Smooth muscle cell (in vitro differentiated cells): ENCODE results near the gene ALPL. TPM values are rescaled to one million over a fixed set of nuclear protein-coding genes. Genes with fewer than 3 reads are reported as not detected.

Experiments
- DNase-seq: peaks from one replicate; lab custom pipeline; 2025; ENCODE audit not compliant: unreplicated experiment; lab: John Stamatoyannopoulos, UW
- H2AFZ ChIP-seq: fragments of 200-600 bp; sonication (generic); 2 replicates; pipeline ENCODE4 v1.6.0; 2016; ENCODE audit warnings: antibody characterized with exemption, low read depth, mild to moderate bottlenecking
- H3F3A ChIP-seq: fragments of 200-600 bp; sonication (generic); 2 replicates; pipeline ENCODE4 v1.6.0; 2017; ENCODE audit warnings: antibody characterized with exemption, low read depth
- H3K27ac ChIP-seq: fragments of 200-600 bp; sonication (generic); 2 replicates; pipeline ENCODE4 v1.5.1; 2016; ENCODE audit warnings: low read depth, mild to moderate bottlenecking
- H3K27me3 ChIP-seq: fragments of 200-600 bp; sonication (generic); 2 replicates; pipeline ENCODE4 v1.6.1; 2016; ENCODE audit warnings: low read depth, mild to moderate bottlenecking
- H3K36me3 ChIP-seq: fragments of 200-600 bp; sonication (generic); 2 replicates; pipeline ENCODE4 v1.5.1; 2016; ENCODE audit warnings: low read depth
- H3K4me1 ChIP-seq: fragments of 200-600 bp; sonication (generic); 2 replicates; pipeline ENCODE4 v1.5.1; 2016; ENCODE audit warnings: low read depth
- H3K4me2 ChIP-seq: fragments of 200-600 bp; sonication (generic); 2 replicates; pipeline ENCODE4 v1.6.0; 2016; ENCODE audit warnings: mild to moderate bottlenecking
- H3K4me3 ChIP-seq: fragments of 200-600 bp; sonication (generic); 2 replicates; pipeline ENCODE4 v1.5.1; 2016; ENCODE audit warnings: mild to moderate bottlenecking
- H3K79me2 ChIP-seq: fragments of 200-600 bp; sonication (generic); 2 replicates; pipeline ENCODE4 v1.6.0; 2016; ENCODE audit warnings: low read depth, mild to moderate bottlenecking
- H3K9ac ChIP-seq: fragments of 200-600 bp; sonication (generic); 2 replicates; pipeline ENCODE4 v1.6.0; 2016; ENCODE audit warnings: low read depth
- H3K9me3 ChIP-seq: fragments of 200-600 bp; sonication (generic); replicated peaks from 2 replicates; pipeline ENCODE4 v1.5.1; 2016; ENCODE audit warnings: low read depth
- H4K20me1 ChIP-seq: fragments of 200-600 bp; sonication (generic); 2 replicates; pipeline ENCODE4 v1.6.0; 2016; ENCODE audit warnings: low read depth
- CTCF ChIP-seq: fragments of 200-600 bp; sonication (generic); IDR thresholded peaks from 2 replicates; pipeline ENCODE4 v1.5.1; 2017; ENCODE audit warnings: borderline replicate concordance, mild to moderate bottlenecking, antibody characterized with exemption; ENCODE audit not compliant: insufficient read depth, poor library complexity, severe bottlenecking
- WGBS: methylation state at CpG from one replicate; pipeline ENCODE4 v1.1.7; 2016; ENCODE audit warnings: low lambda C conversion rate; 5-methylcytosine and 5-hydroxymethylcytosine counted together
- polyA plus RNA-seq: library from polyadenylated mRNA; unstranded; fragments of >200 nt; fragmentation: Nextera tagmentation; extraction: Ambion mirVana; gene quantifications from 2 replicates; pipeline ENCODE4 v1.2.1, GENCODE V29; 2016
- total RNA-seq: library from RNA; depleted of rRNA; stranded (reverse); fragments of >200 nt; gene quantifications from 2 replicates; pipeline ENCODE4 v1.2.3, GENCODE V29; 2014

ALPL gene
- total and polyA plus RNA-seq, 2 experiments from 2014 or later, result 4.6 to 8.3 TPM

- H3K36me3 ChIP-seq, result no peaks in the 10 kb centered on the region
- no peaks in the 10 kb centered on the region for H4K20me1 ChIP-seq
- H3K4me1 ChIP-seq, result peaks cover 3% of the 10 kb centered on the region
- H3K27ac ChIP-seq, result no peak overlapping the region
- no peak overlapping the region for H3K4me2 ChIP-seq
- WGBS, result 83% methylated on average over 14 of the region's 14 CpGs
- no peak overlapping the region for H3K9ac ChIP-seq
- H3K79me2 ChIP-seq, result no peaks in the 10 kb centered on the region
- no peak for DNase-seq
- no peaks in the 10 kb centered on the region for H3F3A ChIP-seq
- H3K27me3 ChIP-seq, result no peaks in the 10 kb centered on the region
- no peak overlapping the region for H3K4me3 ChIP-seq
- H2AFZ ChIP-seq, result no peak overlapping the region
- H3K9me3 ChIP-seq, result no peaks in the 10 kb centered on the region
- TF ChIP-seq CTCF, result no peak
Observed at GRCh38 chr1:21524686-21525339, 15.6 kb downstream of the ALPL start.

DNA sequence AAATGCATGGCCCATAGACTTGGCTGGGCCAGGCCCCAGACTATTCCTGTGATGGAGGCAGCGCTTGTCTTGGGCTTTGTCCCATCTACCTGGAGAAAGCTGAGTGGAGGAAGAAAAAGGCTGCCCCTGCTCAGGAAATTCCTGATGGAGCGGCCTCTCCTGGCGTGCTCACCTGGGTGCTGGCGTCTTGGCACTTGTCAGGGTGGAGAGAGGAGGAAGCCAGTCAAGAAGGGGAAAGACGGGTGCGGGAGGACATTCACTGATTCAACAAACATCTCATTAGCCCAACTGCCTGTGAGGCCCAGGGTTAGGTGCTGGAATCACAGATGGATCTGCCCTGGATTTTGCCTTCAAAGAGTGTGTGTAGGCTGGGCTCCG is 16.1 kb downstream of the ALPL start:
- Histone ChIP-seq H3K36me3 (no peaks in the 10 kb centered on the region), H3K4me2 (no peak overlapping the region), H3K4me1 (peaks cover 3% of the 10 kb centered on the region), H3K4me3 (no peak overlapping the region), H2AFZ (no peak overlapping the region), H3K27me3 (no peaks in the 10 kb centered on the region), H3K9ac (no peak overlapping the region), H4K20me1 (no peaks in the 10 kb centered on the region), H3K27ac (no peak overlapping the region), H3F3A (no peaks in the 10 kb centered on the region), H3K79me2 (no peaks in the 10 kb centered on the region), H3K9me3 (no peaks in the 10 kb centered on the region)
- DNase-seq, result no peak
- no peak for TF ChIP-seq CTCF
- WGBS, result 84% methylated on average over 7 of the region's 7 CpGs

DNA sequence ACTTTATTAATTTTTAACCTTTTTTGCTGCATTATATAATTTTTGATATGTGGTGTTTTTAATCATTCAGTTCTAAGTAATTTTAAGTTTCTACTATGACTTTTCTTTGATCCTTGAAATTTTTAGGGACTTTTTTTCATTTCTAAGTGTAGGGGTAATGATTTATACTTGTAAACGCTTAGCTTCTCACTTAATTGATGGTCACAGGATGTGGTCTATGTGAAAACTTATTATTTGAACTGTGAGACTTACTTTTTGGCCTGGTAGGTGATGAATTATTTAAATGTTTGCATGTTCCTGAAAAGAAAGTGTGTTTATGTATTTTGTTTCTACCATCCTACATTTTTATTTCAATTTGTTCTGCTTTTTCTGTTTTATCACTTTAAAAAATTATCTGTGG is 17.2 kb downstream of the ALPL start:
- no peak for DNase-seq
- H3K9ac ChIP-seq, result no peak overlapping the region
- no peak overlapping the region for H3K27ac ChIP-seq
- H3K27me3 ChIP-seq, result no peaks in the 10 kb centered on the region
- no peak for TF ChIP-seq CTCF
- no peaks in the 10 kb centered on the region for H3F3A ChIP-seq
- H2AFZ ChIP-seq, result no peak overlapping the region
- H4K20me1 ChIP-seq, result no peaks in the 10 kb centered on the region
- 91% methylated on average over 1 of the region's 1 CpG for WGBS
- H3K36me3 ChIP-seq, result no peaks in the 10 kb centered on the region
- no peaks in the 10 kb centered on the region for H3K9me3 ChIP-seq
- H3K4me2 ChIP-seq, result no peak overlapping the region
- H3K4me1 ChIP-seq, result no peaks in the 10 kb centered on the region
- no peak overlapping the region for H3K4me3 ChIP-seq
- no peaks in the 10 kb centered on the region for H3K79me2 ChIP-seq

GRCh38 chr1:21530368-21531016 is 21.3 kb downstream of the ALPL start:
- Histone ChIP-seq H3F3A (no peaks in the 10 kb centered on the region), H3K27ac (no peak overlapping the region), H2AFZ (no peak overlapping the region), H3K79me2 (no peaks in the 10 kb centered on the region), H3K9me3 (no peaks in the 10 kb centered on the region), H3K27me3 (no peaks in the 10 kb centered on the region), H3K4me2 (no peak overlapping the region), H3K4me3 (no peak overlapping the region), H3K9ac (no peak overlapping the region), H3K36me3 (no peaks in the 10 kb centered on the region), H3K4me1 (no peaks in the 10 kb centered on the region), H4K20me1 (no peaks in the 10 kb centered on the region)
- no peak for TF ChIP-seq CTCF
- DNase-seq, result no peak
- WGBS, result 66% methylated on average over 7 of the region's 7 CpGs
